Right atrium auricular region (tissue), 2 donors: Measurements from ENCODE around the gene NCDN. TPM values are rescaled to one million over a fixed set of nuclear protein-coding genes. Genes with fewer than 3 reads are reported as not detected.
A peak's percentile ranks its signal among the peaks of the same experiment; 100 is the strongest.

ENCODE experiments used
- DNase-seq: peaks from one replicate; pipeline ENCODE4 v3.0.0-alpha.2; 2019; ENCODE audit warnings: low spot score
- H3K27ac ChIP-seq, 2 donors: fragments of 200-600 bp; sonication (generic); 1 replicate in 1 of 2; 2 replicates in 1 of 2; pipeline ENCODE4 v1.5.1; 2016 to 2019
- H3K27me3 ChIP-seq, 2 donors: fragments of 200-600 bp; sonication (generic); one replicate each; pipeline versions ENCODE4 v1.5.1 to v1.6.0; 2017 to 2019
- H3K36me3 ChIP-seq: fragments of 200-600 bp; sonication (generic); one replicate; pipeline ENCODE4 v1.5.1; 2016
- H3K4me1 ChIP-seq, 2 donors: fragments of 200-600 bp; sonication (generic); one replicate each; pipeline versions ENCODE4 v1.5.1 to v1.6.0; 2017 to 2019
- H3K4me3 ChIP-seq, 2 donors: fragments of 200-600 bp; sonication (generic); 1 replicate in 1 of 2; 2 replicates in 1 of 2; pipeline ENCODE4 v1.5.1; 2017 to 2019; ENCODE audit warnings: mild to moderate bottlenecking in 1 of 2, moderate library complexity in 1 of 2
- H3K9me3 ChIP-seq, 2 donors: fragments of 200-600 bp; sonication (generic); one replicate each; pipeline ENCODE4 v1.5.1; 2019
- total RNA-seq, 2 donors: library from RNA; depleted of rRNA; stranded (reverse); fragments of >200 nt; gene quantifications; one replicate each; pipeline ENCODE4 v1.1.0, GENCODE V29; 2016
- TF ChIP-seq, protein P1 (sequence below), 2 donors: fragments of 200-600 bp; sonication (generic); IDR thresholded peaks; one replicate each; pipeline ENCODE4 v1.5.1; 2019; ENCODE audit warnings: antibody characterized with exemption in 2 of 2

Gene NCDN
- total RNA-seq, 2 donors from 2014 or later, result 30.6 to 33.7 TPM

DNA sequence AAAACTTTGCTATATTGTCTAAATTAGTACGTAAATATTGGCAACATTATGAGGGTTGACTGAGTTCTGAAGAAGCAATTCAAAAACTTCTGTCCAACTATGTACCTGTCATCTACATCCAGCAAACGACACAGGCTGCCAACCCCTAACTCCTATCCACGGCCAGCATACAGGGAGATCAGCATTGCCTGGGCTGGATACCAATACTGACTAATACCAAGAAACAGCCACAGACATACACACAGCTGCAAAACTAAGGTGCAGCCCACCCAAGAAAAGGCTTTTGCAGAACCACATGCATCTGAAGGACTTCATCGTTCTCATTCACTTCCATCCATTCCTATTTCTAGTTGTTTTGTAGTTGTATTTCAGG, 2.4 kb upstream of the NCDN start:
- Histone ChIP-seq H3K27me3 (no peaks in the 10 kb centered on the region), H3K27ac (no peak overlapping the region), H3K36me3 (peaks cover 20% of the 10 kb centered on the region), H3K4me1 (peaks cover 0 to 51% of the 10 kb centered on the region in 2 donors), H3K9me3 (no peaks in the 10 kb centered on the region), H3K4me3 (no peak overlapping the region)
- TF ChIP-seq, protein P1, sequence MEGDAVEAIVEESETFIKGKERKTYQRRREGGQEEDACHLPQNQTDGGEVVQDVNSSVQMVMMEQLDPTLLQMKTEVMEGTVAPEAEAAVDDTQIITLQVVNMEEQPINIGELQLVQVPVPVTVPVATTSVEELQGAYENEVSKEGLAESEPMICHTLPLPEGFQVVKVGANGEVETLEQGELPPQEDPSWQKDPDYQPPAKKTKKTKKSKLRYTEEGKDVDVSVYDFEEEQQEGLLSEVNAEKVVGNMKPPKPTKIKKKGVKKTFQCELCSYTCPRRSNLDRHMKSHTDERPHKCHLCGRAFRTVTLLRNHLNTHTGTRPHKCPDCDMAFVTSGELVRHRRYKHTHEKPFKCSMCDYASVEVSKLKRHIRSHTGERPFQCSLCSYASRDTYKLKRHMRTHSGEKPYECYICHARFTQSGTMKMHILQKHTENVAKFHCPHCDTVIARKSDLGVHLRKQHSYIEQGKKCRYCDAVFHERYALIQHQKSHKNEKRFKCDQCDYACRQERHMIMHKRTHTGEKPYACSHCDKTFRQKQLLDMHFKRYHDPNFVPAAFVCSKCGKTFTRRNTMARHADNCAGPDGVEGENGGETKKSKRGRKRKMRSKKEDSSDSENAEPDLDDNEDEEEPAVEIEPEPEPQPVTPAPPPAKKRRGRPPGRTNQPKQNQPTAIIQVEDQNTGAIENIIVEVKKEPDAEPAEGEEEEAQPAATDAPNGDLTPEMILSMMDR (IDR thresholded peaks at IDR 0.05), result no peak
- DNase-seq, result no peak

DNA sequence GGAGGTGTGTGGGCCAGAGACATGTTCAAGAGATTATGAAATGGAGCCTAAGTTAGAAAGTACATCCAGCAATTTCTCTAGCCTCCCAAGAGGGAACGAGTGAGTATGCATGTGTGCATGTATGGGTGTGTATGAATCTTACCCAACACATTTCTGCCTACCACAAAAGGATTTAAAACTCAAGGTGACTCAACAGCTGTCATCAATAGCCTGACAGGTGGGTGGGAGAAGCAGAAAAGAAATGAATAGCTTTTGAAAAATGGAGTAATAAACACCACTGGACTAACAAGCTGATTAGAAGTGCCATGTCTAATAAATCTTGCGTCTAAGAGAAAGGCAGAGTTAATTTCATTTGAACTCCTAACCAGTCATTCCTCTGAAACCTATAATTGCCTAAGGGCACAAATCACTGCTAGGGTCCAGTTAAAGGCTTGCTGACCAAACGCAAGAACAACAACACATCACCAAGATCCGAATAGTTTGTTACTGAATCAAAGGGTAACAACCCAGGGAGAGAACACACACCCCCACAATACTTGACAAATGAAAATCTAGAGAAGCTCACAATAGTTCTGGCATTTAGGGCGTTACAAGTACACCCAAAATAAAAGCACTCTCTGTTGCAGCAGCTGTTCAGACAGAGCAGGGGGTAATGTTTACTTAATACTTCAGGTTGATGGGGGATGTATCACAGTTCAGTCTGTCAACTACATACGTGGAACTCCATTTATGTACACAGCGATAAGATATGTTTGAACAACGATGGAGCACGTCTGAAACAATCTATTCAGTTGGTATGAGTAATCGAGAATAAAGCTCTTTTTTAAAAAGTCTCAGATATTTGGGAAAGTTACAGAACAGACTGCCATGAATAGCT, 1.8 kb upstream of the NCDN start:
- H3K4me3 ChIP-seq, result peak overlapping the region in 1 of 2 donors; percentile 74
- peaks cover 20% of the 10 kb centered on the region for H3K36me3 ChIP-seq
- H3K27ac ChIP-seq, result no peak overlapping the region
- no peak for DNase-seq
- peaks cover 0 to 57% of the 10 kb centered on the region in 2 donors for H3K4me1 ChIP-seq
- H3K27me3 ChIP-seq, result no peaks in the 10 kb centered on the region
- TF ChIP-seq, protein P1 (IDR thresholded peaks at IDR 0.05), result no peak
- H3K9me3 ChIP-seq, result no peaks in the 10 kb centered on the region

DNA sequence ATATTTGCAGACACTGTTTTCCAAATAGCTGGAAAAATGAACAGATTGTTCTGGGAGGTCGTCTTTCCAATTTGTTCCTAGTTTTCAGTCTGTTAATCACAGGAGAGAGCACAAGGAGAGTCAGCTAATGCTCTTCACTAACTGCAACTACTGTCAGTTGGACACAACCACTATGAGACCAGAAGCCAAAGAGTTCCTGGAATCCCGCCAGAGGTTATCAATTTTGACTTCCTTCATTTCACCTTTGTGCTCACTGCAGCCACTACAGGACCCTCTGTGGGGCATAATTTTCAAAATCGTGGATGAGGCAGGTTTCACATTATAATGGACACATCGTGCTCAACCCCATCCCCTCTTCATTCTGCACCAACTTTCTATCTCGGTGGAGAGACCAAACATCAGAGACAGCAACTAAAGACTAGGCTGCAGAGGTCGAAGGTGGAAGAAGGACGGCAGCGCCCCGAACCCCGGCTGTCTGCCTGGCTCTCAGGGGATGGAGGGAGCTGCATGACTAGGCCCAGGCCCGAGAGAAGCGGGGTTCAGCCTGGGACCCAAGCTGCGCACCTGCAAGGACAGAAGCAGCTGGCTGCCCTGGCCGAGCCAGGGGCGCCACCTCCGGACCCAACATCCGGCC, 998 bp upstream of the NCDN start:
- DNase-seq, result no peak
- no peaks in the 10 kb centered on the region for H3K9me3 ChIP-seq
- peaks cover 0 to 65% of the 10 kb centered on the region in 2 donors for H3K4me1 ChIP-seq
- TF ChIP-seq, protein P1 (IDR thresholded peaks at IDR 0.05), result no peak
- peak overlapping the region; percentile 96 to 97 for H3K27ac ChIP-seq
- H3K4me3 ChIP-seq, result peak overlapping the region; percentile 74 to 84
- H3K36me3 ChIP-seq, result peaks cover 20% of the 10 kb centered on the region
- H3K27me3 ChIP-seq, result no peaks in the 10 kb centered on the region

DNA sequence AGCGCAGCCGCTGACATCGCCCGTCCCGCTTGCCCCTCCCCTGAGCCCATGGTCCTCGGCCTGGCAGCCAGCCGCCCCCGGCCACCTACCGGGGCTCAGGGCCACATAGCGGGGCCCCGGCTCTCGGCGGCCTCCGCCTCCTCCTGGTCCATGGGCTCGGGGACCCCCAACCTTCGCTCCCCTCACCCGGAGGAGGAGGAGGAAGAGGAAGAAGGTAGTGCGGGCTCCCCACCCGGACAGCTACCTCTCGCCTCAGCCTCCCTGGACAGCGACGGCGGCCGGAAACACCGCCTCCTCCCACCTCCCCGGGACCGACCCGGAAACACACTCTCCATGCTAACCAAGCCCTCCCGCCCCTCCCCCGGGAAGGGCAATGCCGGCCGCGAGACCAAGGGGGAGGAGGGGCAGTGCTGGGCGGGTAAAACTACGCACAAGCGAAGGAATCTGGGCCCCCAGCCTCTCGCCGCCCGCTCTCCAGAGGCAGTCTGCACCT, 435 bp upstream of the NCDN start, which contains the start of gene KIAA0319L:
KIAA0319L (minus strand) TSS at position 286 of the 493 bp plus-strand sequence. CDS start 2,912 bp downstream, outside the sequence.
- Histone ChIP-seq H3K4me3 (peak within 1 kb of the TSS; percentile 74 to 84), H3K4me1 (peaks cover 0 to 68% of the 10 kb centered on the region in 2 donors), H3K9me3 (no peaks in the 10 kb centered on the region), H3K27me3 (no peaks in the 10 kb centered on the region), H3K36me3 (peaks cover 18% of the 10 kb centered on the region), H3K27ac (peak within 1 kb of the TSS; percentile 96 to 97)
- no peak for DNase-seq
- TF ChIP-seq, protein P1 (IDR thresholded peaks at IDR 0.05), result peak in 1 of 2 donors; percentile 16

DNA sequence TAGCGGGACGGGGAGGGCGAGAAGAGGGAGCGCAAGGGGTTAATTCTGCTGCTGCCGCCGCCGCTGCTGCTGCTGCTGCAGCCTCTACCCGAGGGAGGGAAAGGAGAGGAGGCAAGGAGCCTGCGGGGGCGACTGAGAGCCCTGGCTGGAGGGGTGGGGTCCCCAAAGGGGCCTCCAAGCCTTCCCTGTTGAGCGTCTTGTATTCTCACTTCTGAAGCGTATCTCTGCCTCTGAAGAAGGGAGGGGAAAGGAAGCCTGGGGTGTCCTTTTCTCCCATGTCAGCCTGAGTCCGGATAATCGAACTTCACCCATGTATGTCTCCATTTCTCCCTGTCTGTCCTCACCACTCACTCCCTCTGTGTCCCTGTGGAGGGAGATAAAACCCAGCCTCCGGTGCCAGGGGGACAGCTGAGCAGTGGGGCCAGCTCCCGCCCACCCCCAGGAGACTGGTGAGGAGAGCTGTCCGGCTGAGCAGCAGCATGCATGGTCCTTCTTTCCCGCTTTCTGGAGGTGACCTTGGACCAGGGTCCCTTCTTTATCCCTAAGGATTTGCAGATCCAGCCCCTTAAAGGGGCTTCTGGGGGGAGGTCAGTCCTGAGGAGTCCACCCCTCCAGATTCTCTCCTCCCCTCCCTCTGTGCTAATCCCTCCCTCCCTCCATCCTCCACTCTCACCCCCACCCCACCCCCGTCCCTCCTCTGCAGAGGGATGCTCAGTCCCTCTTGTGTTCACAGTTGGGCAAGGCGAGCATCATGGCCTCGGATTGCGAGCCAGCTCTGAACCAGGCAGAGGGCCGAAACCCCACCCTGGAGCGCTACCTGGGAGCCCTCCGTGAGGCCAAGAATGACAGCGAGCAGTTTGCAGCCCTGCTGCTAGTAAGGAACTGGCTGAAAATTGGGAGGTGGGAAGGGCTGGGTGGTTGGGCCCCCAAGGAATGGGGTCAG, 1.0 kb downstream of the NCDN start:
- Histone ChIP-seq H3K36me3 (peaks cover 18% of the 10 kb centered on the region), H3K27ac (peak overlapping the region; percentile 96 to 97), H3K4me3 (peak overlapping the region; percentile 74 to 84), H3K27me3 (no peaks in the 10 kb centered on the region), H3K4me1 (peaks cover 0 to 66% of the 10 kb centered on the region in 2 donors), H3K9me3 (no peaks in the 10 kb centered on the region)
- TF ChIP-seq, protein P1 (IDR thresholded peaks at IDR 0.05), result no peak
- DNase-seq, result no peak
